GM23338 (cell line): ENCODE results near the gene TXLNG.

Source experiments
- CREB1 ChIP-seq: fragments of 250-450 bp; sonication (Bioruptor Pico); IDR thresholded peaks from 2 replicates; pipeline ENCODE4 v1.5.0; 2020; ENCODE audit warnings: low read depth, mild to moderate bottlenecking, moderate library complexity
- EZH2phosphoT487 ChIP-seq: fragments of 200-600 bp; sonication (generic); IDR thresholded peaks from one replicate; pipeline ENCODE4 v1.8.1; 2018; ENCODE audit warnings: antibody characterized with exemption; ENCODE audit not compliant: unreplicated experiment
- JUNB ChIP-seq: IDR thresholded peaks from one replicate; pipeline ENCODE4 v1.6.1; 2016; ENCODE audit warnings: antibody characterized with exemption; ENCODE audit not compliant: unreplicated experiment
- POLR2AphosphoS5 ChIP-seq: IDR thresholded peaks from 2 replicates; pipeline ENCODE4 v1.6.1; 2016; ENCODE audit warnings: antibody characterized with exemption, low read depth
- ZNF114 ChIP-seq: fragments of 250-450 bp; sonication (Bioruptor Pico); IDR thresholded peaks from 2 replicates; pipeline ENCODE4 v1.5.0; 2020; ENCODE audit warnings: mild to moderate bottlenecking, moderate library complexity
- TF ChIP-seq, protein P1 (sequence below), 2 experiments: fragments of 200-600 bp in 1 of 2; sonication (generic) in 1 of 2; conservative IDR thresholded peaks; 2 replicates each; pipeline versions ENCODE4 v1.5.1 to v1.6.1; 2016 to 2017; ENCODE audit warnings: antibody characterized with exemption in 2 of 2, low read depth in 2 of 2, mild to moderate bottlenecking in 2 of 2, moderate library complexity in 1 of 2
- TF ChIP-seq, protein P2 (sequence below): IDR thresholded peaks from one replicate; pipeline ENCODE4 v1.6.1; 2018; ENCODE audit warnings: antibody characterized with exemption; ENCODE audit not compliant: unreplicated experiment

DNA sequence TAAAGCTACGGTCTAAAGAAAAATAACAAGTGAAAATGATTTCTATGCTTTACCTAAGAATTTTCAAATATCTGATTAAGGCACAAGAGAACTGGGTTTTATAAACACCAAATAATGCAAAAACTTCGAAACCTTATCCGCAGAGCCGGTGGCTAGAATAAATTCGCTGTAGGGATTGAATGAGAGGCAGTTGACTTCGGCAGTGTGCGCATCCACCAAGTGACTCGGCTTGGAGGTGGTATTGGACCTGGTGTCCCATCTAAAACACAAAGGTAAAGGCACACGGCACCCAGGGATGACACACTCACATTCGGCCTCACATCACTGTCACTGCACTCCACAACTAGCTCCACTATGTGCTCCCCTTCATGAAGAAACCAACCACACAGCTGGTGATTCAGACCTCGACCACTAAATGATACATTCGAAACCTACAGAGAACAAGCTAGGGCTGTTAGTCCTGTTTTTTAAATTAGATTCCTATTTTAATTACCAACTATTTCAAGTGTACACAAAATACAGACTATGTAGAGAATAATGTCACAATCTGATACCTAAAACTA lies 66.4 kb downstream of the TXLNG start:
- no peak for TF ChIP-seq JUNB
- TF ChIP-seq POLR2AphosphoS5 = no peak
- TF ChIP-seq EZH2phosphoT487 = no peak
- TF ChIP-seq, protein P1, sequence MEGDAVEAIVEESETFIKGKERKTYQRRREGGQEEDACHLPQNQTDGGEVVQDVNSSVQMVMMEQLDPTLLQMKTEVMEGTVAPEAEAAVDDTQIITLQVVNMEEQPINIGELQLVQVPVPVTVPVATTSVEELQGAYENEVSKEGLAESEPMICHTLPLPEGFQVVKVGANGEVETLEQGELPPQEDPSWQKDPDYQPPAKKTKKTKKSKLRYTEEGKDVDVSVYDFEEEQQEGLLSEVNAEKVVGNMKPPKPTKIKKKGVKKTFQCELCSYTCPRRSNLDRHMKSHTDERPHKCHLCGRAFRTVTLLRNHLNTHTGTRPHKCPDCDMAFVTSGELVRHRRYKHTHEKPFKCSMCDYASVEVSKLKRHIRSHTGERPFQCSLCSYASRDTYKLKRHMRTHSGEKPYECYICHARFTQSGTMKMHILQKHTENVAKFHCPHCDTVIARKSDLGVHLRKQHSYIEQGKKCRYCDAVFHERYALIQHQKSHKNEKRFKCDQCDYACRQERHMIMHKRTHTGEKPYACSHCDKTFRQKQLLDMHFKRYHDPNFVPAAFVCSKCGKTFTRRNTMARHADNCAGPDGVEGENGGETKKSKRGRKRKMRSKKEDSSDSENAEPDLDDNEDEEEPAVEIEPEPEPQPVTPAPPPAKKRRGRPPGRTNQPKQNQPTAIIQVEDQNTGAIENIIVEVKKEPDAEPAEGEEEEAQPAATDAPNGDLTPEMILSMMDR (conservative IDR thresholded peaks at IDR 0.05; ENCODE audit: low read depth in 2 of 2) = no peak
- no peak for TF ChIP-seq CREB1 (CRISPR knock-in tag)
- no peak for TF ChIP-seq ZNF114 (CRISPR knock-in tag)
- TF ChIP-seq, protein P2, sequence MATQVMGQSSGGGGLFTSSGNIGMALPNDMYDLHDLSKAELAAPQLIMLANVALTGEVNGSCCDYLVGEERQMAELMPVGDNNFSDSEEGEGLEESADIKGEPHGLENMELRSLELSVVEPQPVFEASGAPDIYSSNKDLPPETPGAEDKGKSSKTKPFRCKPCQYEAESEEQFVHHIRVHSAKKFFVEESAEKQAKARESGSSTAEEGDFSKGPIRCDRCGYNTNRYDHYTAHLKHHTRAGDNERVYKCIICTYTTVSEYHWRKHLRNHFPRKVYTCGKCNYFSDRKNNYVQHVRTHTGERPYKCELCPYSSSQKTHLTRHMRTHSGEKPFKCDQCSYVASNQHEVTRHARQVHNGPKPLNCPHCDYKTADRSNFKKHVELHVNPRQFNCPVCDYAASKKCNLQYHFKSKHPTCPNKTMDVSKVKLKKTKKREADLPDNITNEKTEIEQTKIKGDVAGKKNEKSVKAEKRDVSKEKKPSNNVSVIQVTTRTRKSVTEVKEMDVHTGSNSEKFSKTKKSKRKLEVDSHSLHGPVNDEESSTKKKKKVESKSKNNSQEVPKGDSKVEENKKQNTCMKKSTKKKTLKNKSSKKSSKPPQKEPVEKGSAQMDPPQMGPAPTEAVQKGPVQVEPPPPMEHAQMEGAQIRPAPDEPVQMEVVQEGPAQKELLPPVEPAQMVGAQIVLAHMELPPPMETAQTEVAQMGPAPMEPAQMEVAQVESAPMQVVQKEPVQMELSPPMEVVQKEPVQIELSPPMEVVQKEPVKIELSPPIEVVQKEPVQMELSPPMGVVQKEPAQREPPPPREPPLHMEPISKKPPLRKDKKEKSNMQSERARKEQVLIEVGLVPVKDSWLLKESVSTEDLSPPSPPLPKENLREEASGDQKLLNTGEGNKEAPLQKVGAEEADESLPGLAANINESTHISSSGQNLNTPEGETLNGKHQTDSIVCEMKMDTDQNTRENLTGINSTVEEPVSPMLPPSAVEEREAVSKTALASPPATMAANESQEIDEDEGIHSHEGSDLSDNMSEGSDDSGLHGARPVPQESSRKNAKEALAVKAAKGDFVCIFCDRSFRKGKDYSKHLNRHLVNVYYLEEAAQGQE = no peak
